ENCODE data around the gene KNDC1. TPM values are rescaled to one million over a fixed set of nuclear protein-coding genes. Genes with fewer than 3 reads are reported as not detected.

The KNDC1 gene
- total RNA-seq, 1 donor from 2014 or later = not detected

DNA sequence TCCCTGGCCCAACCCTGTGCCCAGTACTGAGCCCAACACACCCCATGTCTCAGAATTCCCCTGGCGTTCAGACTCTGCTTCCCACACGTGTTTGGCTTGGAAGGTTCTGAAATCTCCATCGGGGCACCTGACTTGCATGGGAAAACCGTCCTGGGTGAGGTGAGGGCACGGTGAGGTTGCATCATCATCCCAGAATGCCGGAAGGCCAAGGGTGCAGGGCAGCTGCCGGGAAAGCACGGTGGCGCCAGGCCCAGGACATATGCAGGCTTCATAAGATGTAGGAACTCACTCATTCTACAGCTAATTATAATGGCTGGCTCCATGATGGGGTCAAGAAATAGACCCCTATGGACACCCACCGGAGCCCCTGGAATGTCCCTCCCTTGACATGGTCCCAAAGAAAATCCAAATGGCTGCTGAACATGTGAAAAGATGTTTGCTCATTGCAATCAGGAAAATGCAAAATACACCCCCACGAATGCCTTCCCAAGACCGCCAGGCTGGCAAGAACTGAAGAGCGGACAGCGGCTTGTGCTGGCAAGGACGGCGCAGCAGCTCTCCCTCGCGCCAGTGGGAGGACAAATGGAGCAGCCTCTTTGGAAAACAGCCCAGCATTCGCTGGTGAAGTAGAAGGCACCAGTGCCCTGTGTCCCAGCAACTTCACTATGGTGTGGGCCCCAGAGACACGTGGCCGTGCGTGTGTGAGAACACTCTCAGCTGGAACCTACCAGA, 2.3 kb downstream of the KNDC1 start:
- DNase-seq (ENCODE audit: extremely low spot score, unreplicated experiment) = no peak
- TF ChIP-seq, protein P1, sequence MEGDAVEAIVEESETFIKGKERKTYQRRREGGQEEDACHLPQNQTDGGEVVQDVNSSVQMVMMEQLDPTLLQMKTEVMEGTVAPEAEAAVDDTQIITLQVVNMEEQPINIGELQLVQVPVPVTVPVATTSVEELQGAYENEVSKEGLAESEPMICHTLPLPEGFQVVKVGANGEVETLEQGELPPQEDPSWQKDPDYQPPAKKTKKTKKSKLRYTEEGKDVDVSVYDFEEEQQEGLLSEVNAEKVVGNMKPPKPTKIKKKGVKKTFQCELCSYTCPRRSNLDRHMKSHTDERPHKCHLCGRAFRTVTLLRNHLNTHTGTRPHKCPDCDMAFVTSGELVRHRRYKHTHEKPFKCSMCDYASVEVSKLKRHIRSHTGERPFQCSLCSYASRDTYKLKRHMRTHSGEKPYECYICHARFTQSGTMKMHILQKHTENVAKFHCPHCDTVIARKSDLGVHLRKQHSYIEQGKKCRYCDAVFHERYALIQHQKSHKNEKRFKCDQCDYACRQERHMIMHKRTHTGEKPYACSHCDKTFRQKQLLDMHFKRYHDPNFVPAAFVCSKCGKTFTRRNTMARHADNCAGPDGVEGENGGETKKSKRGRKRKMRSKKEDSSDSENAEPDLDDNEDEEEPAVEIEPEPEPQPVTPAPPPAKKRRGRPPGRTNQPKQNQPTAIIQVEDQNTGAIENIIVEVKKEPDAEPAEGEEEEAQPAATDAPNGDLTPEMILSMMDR (IDR thresholded peaks at IDR 0.05) = no peak
- no peak overlapping the region for H3K4me3 Mint-ChIP-seq (ENCODE audit: unreplicated experiment)
- H3K9me3 Mint-ChIP-seq (ENCODE audit: unreplicated experiment) = peaks cover 4% of the 10 kb centered on the region
- peaks cover 15% of the 10 kb centered on the region for H3K27me3 Mint-ChIP-seq (ENCODE audit: unreplicated experiment)
- no peaks in the 10 kb centered on the region for H3K4me1 Mint-ChIP-seq (ENCODE audit: unreplicated experiment)
- H3K36me3 Mint-ChIP-seq (ENCODE audit: unreplicated experiment) = no peaks in the 10 kb centered on the region
- no peak overlapping the region for H3K27ac Mint-ChIP-seq (ENCODE audit: unreplicated experiment)

DNA sequence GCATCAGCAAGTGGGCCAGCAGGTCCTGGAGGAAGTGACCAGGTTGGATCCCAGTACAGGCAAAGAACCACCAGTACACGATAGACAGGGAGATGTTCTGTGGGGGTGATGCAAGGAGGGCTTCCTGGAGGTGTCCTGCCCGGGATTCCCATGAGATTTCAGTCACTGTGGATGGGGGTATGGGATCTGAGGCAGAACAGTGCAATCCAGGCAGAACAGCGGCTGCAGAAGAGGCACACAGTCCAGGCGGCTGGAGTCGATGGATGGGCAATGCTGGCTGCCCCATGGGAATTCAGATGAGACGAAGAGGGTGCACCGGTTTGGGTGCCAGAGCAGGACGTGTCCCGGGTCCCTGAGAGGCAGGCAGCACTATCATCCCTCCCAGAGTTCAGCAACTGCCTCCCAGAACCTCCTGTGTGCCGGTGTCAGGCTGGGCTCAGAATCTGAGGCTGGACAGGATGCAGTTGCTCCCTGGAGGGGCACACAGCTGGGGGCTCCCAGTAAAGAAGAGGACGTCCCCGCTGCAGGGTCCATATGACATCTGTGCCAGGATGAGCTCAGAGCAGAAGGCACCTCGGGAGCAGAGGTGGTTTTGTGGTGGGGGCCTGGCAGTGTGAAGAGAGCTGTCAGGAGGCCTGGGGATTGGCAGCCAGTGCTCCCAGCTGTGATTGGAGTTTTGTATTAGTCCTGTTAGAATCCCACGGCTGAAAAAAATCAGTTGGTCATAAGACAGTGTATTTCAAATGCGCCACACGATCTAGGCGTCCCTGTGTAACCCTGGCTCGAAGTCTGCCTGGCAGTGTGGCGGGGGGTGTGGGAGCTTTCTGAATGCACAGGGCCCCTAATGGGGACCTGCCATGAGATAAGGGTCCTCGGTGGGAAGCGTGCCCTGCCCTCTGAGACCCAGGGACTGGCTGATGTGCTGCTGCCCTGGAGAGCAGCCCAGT, 3.2 kb downstream of the KNDC1 start:
- H3K27ac Mint-ChIP-seq (ENCODE audit: unreplicated experiment) = no peak overlapping the region
- H3K4me1 Mint-ChIP-seq (ENCODE audit: unreplicated experiment) = no peaks in the 10 kb centered on the region
- peaks cover 15% of the 10 kb centered on the region for H3K27me3 Mint-ChIP-seq (ENCODE audit: unreplicated experiment)
- DNase-seq (ENCODE audit: extremely low spot score, unreplicated experiment) = no peak
- no peak overlapping the region for H3K4me3 Mint-ChIP-seq (ENCODE audit: unreplicated experiment)
- H3K9me3 Mint-ChIP-seq (ENCODE audit: unreplicated experiment) = peaks cover 4% of the 10 kb centered on the region
- TF ChIP-seq, protein P1 (IDR thresholded peaks at IDR 0.05) = no peak
- H3K36me3 Mint-ChIP-seq (ENCODE audit: unreplicated experiment) = no peaks in the 10 kb centered on the region

DNA sequence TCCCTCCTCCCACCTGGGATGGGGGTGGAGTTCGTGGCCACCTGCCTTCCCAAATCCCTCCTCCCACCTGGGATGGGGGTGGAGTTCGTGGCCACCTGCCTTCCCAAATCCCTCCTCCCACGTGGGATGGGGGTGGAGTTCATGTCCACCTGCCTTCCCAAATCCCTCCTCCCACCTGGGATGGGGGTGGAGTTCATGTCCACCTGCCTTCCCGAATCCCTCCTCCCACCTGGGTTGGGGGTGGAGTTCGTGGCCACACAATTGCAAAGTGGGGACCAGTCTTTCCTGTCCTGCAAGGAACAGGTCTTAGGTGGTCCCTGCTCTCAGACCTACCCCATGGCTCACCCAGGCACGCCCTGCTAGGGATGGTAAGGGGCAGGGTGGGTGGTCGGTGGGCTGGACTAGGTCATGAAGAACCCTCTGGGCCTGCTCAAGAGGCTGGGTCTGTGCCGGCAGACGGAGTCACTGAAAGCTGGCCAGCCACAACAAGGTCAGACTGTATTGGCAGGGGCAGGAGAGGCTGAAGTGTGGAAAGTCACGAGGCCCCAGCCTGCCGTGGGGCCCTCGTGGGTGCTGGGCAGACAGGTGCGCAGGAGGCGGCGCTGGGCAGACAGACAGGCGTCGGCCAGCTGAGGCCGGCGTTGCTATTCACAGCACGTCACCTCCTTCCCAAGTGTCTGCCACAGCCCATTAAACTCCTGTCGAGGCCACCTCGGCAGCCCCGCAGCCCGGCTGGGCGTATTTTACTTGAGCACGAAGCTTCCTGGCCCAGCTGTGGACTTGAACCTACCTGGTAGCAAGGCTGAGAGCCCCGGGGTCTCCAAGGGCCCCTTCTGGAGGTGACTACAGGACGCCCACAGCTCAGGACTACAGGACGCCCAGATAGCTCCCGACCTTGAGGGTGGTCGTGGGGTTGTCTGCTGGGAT, 4.1 kb downstream of the KNDC1 start:
- TF ChIP-seq, protein P1 (IDR thresholded peaks at IDR 0.05) = no peak
- H3K36me3 Mint-ChIP-seq (ENCODE audit: unreplicated experiment) = no peaks in the 10 kb centered on the region
- peaks cover 4% of the 10 kb centered on the region for H3K9me3 Mint-ChIP-seq (ENCODE audit: unreplicated experiment)
- no peaks in the 10 kb centered on the region for H3K4me1 Mint-ChIP-seq (ENCODE audit: unreplicated experiment)
- H3K27me3 Mint-ChIP-seq (ENCODE audit: unreplicated experiment) = peaks cover 15% of the 10 kb centered on the region
- no peak overlapping the region for H3K27ac Mint-ChIP-seq (ENCODE audit: unreplicated experiment)
- no peak overlapping the region for H3K4me3 Mint-ChIP-seq (ENCODE audit: unreplicated experiment)
- peak; percentile 82 for DNase-seq (ENCODE audit: extremely low spot score, unreplicated experiment)

DNA sequence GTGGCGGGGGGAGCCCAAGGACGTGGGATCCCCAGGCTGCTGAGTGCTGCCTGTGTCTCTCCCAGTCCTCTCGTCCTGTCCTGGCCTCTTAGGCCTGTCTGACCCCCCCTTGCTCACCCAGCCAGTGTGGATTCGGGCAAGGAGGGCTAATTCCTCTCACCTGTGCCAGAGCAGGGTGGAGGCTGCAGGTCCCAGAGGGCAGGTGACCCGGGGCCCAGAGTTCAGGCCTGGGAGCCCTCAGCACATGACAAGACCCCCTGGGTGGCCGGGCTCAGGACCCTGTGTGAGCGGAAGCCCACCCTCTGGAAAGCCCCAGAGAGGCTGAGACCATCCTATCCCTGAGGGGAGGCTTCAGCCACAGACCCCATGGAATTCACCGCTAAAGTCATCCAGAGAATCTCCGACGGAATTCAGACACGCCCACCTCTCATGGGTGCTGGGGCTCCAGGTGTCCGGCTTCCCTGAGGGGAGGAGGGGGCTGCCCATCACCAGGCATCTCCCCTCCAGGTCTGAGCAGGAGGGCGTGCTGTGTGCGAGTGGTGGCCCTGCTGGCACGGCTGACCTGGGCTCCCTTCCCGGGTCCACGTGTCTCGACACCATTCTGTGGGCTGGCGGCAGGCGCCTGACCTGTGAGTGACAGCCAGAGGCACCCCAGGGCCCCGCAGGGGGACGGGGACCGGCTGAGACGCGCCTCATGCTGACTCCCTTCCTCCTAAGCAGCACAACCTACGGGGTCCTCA, 5.0 kb downstream of the KNDC1 start:
- Mint-ChIP-seq H3K27me3 (ENCODE audit: unreplicated experiment) (peaks cover 15% of the 10 kb centered on the region), H3K27ac (ENCODE audit: unreplicated experiment) (no peak overlapping the region), H3K36me3 (ENCODE audit: unreplicated experiment) (no peaks in the 10 kb centered on the region), H3K4me3 (ENCODE audit: unreplicated experiment) (no peak overlapping the region), H3K4me1 (ENCODE audit: unreplicated experiment) (no peaks in the 10 kb centered on the region), H3K9me3 (ENCODE audit: unreplicated experiment) (peaks cover 4% of the 10 kb centered on the region)
- TF ChIP-seq, protein P1 (IDR thresholded peaks at IDR 0.05) = no peak
- peak; percentile 82 for DNase-seq (ENCODE audit: extremely low spot score, unreplicated experiment)

All from osteocyte (in vitro differentiated cells).